GM11168 (cell line): ENCODE data around the gene LONRF2.
"Not testable (repeated sequence)": the region's sequence is repeated elsewhere in the genome, so short reads cannot be mapped to it uniquely, and the experiment has no call there.

Source experiments
- in situ Hi-C: fragments of 300-500 bp; cut with MboI; formaldehyde crosslinking; loops from one replicate; pipeline ENCODE4 v1.12.0; 2022; ENCODE audit warnings: low sequenced_read_pairs; ENCODE audit not compliant: unreplicated experiment

LONRF2 gene

GRCh38 chr2:100321866-100322820, at the start of gene LONRF2:
Gene LONRF2 (minus strand): TSS chr2:100322501. CDS start chr2:100322093, 408 bp downstream.
- in situ Hi-C loops: no loop called here

- in situ Hi-C loops: no loop called here
Measured at GRCh38 chr2:100367163-100367562, 44.9 kb upstream of the LONRF2 start.

GRCh38 chr2:100365434-100365833, 43.1 kb upstream of the LONRF2 start:
- in situ Hi-C loops: no loop called here

DNA sequence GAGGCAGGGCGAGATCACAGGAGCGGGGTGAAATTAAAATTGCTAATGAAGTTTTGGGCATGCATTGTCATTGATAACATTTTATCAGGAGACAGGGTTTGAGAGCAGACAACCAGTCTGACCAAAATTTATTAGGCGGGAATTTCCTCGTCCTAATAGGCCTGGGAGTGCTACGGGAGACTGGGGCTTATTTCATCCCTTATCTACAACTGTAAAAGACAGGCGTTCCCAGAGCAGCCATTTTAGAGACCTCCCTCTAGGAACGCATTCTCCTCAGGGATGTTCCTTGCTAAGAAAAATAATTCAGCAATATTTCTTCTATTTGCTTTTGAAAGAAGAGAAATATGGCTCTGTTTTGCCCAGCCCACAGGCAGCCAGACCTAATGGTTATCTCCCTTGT, 40.0 kb upstream of the LONRF2 start:
- in situ Hi-C loops: not testable (repeated sequence)

- in situ Hi-C loops: no loop called here
Measured at GRCh38 chr2:100359576-100359975, 37.3 kb upstream of the LONRF2 start.

- in situ Hi-C loops: no loop called here
Measured at GRCh38 chr2:100358554-100358953, 36.3 kb upstream of the LONRF2 start.

- in situ Hi-C loops: no loop called here
Measured at GRCh38 chr2:100352521-100352920, 30.2 kb upstream of the LONRF2 start.

GRCh38 chr2:100350661-100351185, 28.4 kb upstream of the LONRF2 start:
- in situ Hi-C loops: no loop called here

GRCh38 chr2:100345144-100345543, 22.8 kb upstream of the LONRF2 start:
- in situ Hi-C loops: not testable (repeated sequence)

- in situ Hi-C loops: no loop called here
Measured at GRCh38 chr2:100344433-100344832, 22.1 kb upstream of the LONRF2 start.

- in situ Hi-C loops: not testable (repeated sequence)
Measured at GRCh38 chr2:100342466-100342865, 20.2 kb upstream of the LONRF2 start.

GRCh38 chr2:100339823-100340222, 17.5 kb upstream of the LONRF2 start:
- in situ Hi-C loops: no loop called here

- in situ Hi-C loops: no loop called here
Measured at GRCh38 chr2:100334929-100335328, 12.6 kb upstream of the LONRF2 start.

DNA sequence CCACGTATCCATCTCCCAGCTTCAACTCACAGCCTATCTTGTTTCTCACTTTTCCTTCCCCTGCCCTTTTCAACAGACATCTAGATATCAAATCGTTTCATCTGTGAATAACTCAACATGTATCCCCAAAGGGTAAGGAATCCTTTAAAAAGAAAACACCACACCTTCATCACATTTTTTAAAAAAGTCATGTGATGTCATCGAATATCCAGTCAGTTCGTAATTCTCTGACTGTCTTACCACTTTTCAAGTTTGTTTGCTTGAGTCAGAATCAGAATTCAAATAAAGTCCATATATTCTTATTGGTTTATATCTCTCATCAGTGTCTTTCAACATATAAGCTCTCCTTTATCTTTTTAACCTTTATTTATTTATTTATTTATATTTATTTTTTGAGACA, 5.4 kb upstream of the LONRF2 start:
- in situ Hi-C loops: no loop called here

DNA sequence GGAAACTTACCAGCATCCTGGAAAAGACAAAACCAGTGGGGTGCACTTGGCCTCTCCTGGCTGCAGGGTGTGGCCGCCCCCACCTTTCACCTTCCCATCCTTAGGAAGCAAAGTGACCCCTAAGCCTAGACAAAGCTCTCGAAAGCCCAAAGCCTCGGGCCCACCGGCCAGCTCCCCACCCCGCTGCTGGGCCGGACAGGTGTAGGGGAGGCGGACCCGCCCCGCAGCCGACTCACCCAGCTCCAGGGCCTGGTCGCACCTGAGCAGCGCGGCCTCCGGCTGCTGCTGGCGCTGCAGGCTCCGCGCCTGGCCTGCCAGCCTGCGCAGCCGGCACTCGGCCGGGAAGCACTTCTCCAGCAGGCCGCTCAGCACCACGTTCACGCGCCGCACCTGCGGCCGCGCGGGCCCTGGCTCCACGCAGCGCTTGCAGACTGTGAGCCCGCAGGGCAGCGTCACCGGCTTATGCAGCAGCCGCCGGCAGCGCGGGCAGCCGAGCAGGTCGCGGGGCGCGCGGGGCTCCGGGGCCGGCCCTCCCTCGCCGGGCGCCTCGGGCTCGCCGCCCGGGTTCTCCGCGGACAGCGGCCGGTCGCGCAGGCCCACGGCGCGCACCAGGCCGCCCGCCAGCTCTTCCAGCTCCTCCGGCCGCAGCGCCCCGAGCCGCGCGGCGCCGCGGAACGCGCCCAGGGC, 979 bp downstream of the LONRF2 start:
- in situ Hi-C loops: no loop called here

- in situ Hi-C loops: no loop called here
Measured at GRCh38 chr2:100320547-100321178, 1.6 kb downstream of the LONRF2 start.

DNA sequence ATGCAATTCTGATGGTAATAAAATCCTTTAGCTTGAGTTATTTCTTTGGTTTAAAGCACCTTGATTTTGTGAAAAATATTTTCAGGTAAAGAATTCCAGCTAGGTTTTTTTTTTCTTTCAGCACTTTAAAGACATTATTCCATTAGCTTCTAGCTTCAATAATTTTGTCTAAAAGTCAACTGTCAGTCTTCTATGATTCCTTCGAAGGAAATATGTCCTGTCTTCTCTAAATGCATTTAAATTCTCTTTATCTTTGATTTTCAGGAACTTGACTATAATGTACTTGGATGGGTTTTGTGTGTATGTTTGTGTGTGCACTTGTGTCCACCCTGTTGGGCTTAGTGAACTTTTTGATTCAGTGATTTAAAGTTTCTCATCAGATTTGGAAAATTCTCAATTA, 4.7 kb downstream of the LONRF2 start:
- in situ Hi-C loops: no loop called here

GRCh38 chr2:100309973-100310719, 12.2 kb downstream of the LONRF2 start:
- in situ Hi-C loops: no loop called here

GRCh38 chr2:100309311-100309710, 13.0 kb downstream of the LONRF2 start:
- in situ Hi-C loops: no loop called here

GRCh38 chr2:100303744-100304143, 18.6 kb downstream of the LONRF2 start:
- in situ Hi-C loops: no loop called here
